PC-9 (cell line): ENCODE measurements around the gene JPH4. TPM values are rescaled to one million over a fixed set of nuclear protein-coding genes. Genes with fewer than 3 reads are reported as not detected.

Source experiments
- BruUV-seq: library from RNA; stranded (reverse); fragments of 400-500 nt; replicated peaks from 2 replicates; lab custom pipeline; 2021; lab: Mats Ljungman, UMichigan
- CTCF ChIA-PET: fragments of 300-600 bp; sonication (Branson Sonifier 250); formaldehyde crosslinking; loops from one replicate; lab custom pipeline; 2022; ENCODE audit warnings: antibody characterized with exemption; lab: Charles Lee
- POLR2A ChIA-PET: fragments of 300-600 bp; sonication (Branson Sonifier 250); formaldehyde crosslinking; loops from one replicate; lab custom pipeline; 2022; ENCODE audit warnings: antibody characterized with exemption; ENCODE audit not compliant: unreplicated experiment; lab: Charles Lee
- DNase-seq, 2 experiments: peaks; one replicate each; pipeline versions ENCODE4 v3.0.0 to v3.0.0-alpha.2; 2015 to 2022; ENCODE audit warnings: mixed read lengths in 1 of 2
- H2AFZ ChIP-seq: fragments of 200-600 bp; sonication (generic); 2 replicates; pipeline ENCODE4 v1.8.1; 2017; ENCODE audit warnings: antibody characterized with exemption
- H3F3A ChIP-seq: fragments of 200-600 bp; sonication (generic); 2 replicates; pipeline ENCODE4 v1.8.1; 2017; ENCODE audit warnings: antibody characterized with exemption, mild to moderate bottlenecking, low read depth; ENCODE audit not compliant: insufficient read depth
- H3K27ac ChIP-seq: fragments of 200-600 bp; sonication (generic); 2 replicates; pipeline ENCODE4 v1.6.1; 2016; ENCODE audit warnings: mixed run types
- H3K27me3 ChIP-seq: fragments of 200-600 bp; sonication (generic); 2 replicates; pipeline ENCODE4 v1.6.1; 2016; ENCODE audit warnings: low read depth, mixed run types; ENCODE audit not compliant: insufficient read depth
- H3K36me3 ChIP-seq: fragments of 200-600 bp; sonication (generic); 2 replicates; pipeline ENCODE4 v1.6.1; 2016; ENCODE audit warnings: low read depth, mixed run types
- H3K4me1 ChIP-seq: fragments of 200-600 bp; sonication (generic); replicated peaks from 2 replicates; pipeline ENCODE4 v1.6.1; 2016; ENCODE audit warnings: mixed run types; ENCODE audit not compliant: insufficient read depth
- H3K4me2 ChIP-seq: fragments of 200-600 bp; sonication (generic); 2 replicates; pipeline ENCODE4 v1.6.1; 2017; ENCODE audit warnings: mixed run types
- H3K4me3 ChIP-seq: fragments of 200-600 bp; sonication (generic); 2 replicates; pipeline ENCODE4 v1.6.1; 2016; ENCODE audit warnings: mixed run types
- H3K79me2 ChIP-seq: fragments of 200-600 bp; sonication (generic); 2 replicates; pipeline ENCODE4 v1.6.1; 2017; ENCODE audit warnings: low read depth, mixed run types
- H3K9me2 ChIP-seq: fragments of 200-600 bp; sonication (generic); 2 replicates; pipeline ENCODE4 v1.8.1; 2017; ENCODE audit warnings: mild to moderate bottlenecking; ENCODE audit not compliant: insufficient read depth
- H3K9me3 ChIP-seq: fragments of 200-600 bp; sonication (generic); 2 replicates; pipeline ENCODE4 v1.8.1; 2016; ENCODE audit warnings: low read depth; ENCODE audit not compliant: insufficient read depth
- H4K20me1 ChIP-seq: fragments of 200-600 bp; sonication (generic); 2 replicates; pipeline ENCODE4 v1.8.1; 2017; ENCODE audit not compliant: insufficient read depth
- EZH2 ChIP-seq: fragments of 200-600 bp; sonication (generic); IDR thresholded peaks from 2 replicates; pipeline ENCODE4 v1.8.0; 2017; ENCODE audit warnings: antibody characterized with exemption, low read depth
- intact Hi-C: fragments of 100-400 bp; cut with micrococcal nuclease; formaldehyde crosslinking; loops from one replicate; pipeline ENCODE4 v1.10.0; 2022; ENCODE audit not compliant: unreplicated experiment
- total RNA-seq: library from RNA; stranded (reverse); gene quantifications from 2 replicates; pipeline ENCODE4 v1.2.3, GENCODE V29; 2021
- TF ChIP-seq, protein P1 (sequence below): fragments of 200-600 bp; sonication (generic); conservative IDR thresholded peaks from 2 replicates; pipeline ENCODE4 v1.6.1; 2017; ENCODE audit warnings: mixed run types, antibody characterized with exemption, mild to moderate bottlenecking, moderate library complexity

JPH4 gene
- total RNA-seq, 1 experiment from 2014 or later = not detected

DNA sequence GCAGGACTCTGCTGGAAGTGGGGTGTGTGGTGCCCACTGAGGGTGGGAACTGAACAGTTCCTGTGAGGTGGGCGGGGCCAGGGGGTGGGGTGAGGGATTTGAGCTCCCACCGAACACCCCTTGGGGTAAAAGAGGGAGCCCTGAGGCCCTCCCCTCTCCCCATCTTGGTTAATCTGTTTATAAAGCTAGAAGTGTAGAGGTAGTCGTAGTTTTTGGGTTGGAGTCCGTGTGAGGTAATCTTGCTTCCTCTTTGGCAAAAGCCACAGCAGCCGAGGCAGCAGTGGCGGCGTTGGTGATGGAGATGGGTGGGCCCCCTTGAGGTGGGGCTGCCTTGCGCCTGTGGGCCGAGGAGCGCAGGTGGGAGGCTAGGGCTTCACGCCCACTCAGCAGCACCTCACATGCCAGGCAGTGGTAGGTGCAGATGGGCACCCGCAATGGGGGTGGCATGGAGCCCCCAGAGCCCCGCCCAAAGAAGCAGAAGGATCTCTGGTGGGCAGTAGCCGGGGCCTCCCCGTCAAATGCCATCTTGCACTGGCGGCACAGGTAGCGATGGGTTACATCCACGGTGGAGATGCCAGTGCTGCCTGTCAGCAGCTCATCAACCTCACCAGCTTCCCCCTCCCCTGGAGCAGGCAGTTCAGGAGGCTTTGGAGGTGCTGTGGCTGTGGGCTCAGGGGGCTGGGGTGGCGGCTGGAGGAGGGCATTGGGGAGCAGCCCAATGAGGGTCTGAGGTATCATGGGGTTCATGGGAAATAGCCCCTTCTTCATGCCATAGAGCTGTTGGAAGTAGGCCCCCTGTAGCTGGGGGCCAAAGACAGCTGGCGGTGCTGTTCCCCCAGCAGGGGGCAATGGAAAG is 56.6 kb downstream of the JPH4 start:
- POLR2A ChIA-PET = no interaction called here
- Histone ChIP-seq H3F3A (no peaks in the 10 kb centered on the region), H3K4me3 (no peak overlapping the region)

DNA sequence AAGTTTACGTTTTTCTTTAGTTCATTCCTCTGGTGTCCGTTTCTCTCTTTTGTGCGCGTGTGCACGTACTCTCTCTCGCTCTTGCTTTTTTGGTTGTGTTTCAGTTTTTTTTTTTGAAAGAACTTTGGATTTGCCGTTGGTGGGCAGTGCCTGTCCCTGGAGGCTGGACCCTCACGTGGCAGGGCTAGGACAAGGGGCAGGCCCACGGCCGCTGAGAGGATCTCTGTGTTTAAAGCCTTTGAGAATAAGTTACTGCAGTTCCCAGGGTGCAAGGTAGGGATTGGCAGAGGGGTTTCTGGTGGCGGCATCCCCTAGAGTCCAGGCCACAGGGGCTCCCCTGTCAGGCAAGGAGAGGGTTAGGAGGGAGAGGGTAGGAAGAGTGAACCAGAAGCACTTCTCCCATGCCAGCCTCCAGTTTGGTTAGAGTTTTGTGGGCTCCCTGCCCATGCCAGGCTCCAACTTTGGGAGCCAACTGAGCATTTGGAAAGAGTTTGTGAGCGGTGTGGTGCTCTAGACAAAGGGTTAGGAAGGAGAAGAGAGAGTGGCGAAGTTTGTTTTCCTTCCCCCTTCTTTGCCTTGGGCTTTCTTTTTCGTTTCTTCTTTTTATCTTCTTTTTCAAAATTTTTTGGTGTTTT is 57.6 kb downstream of the JPH4 start:
- no peak for TF ChIP-seq EZH2
- TF ChIP-seq, protein P1, sequence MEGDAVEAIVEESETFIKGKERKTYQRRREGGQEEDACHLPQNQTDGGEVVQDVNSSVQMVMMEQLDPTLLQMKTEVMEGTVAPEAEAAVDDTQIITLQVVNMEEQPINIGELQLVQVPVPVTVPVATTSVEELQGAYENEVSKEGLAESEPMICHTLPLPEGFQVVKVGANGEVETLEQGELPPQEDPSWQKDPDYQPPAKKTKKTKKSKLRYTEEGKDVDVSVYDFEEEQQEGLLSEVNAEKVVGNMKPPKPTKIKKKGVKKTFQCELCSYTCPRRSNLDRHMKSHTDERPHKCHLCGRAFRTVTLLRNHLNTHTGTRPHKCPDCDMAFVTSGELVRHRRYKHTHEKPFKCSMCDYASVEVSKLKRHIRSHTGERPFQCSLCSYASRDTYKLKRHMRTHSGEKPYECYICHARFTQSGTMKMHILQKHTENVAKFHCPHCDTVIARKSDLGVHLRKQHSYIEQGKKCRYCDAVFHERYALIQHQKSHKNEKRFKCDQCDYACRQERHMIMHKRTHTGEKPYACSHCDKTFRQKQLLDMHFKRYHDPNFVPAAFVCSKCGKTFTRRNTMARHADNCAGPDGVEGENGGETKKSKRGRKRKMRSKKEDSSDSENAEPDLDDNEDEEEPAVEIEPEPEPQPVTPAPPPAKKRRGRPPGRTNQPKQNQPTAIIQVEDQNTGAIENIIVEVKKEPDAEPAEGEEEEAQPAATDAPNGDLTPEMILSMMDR = no peak

More for the DNA sequence above, 56.6 kb downstream of the JPH4 start:
- Histone ChIP-seq H3K9me2 (no peaks in the 10 kb centered on the region), H3K36me3 (no peaks in the 10 kb centered on the region), H2AFZ (no peak overlapping the region), H4K20me1 (no peaks in the 10 kb centered on the region), H3K27me3 (no peaks in the 10 kb centered on the region), H3K4me1 (no peaks in the 10 kb centered on the region), H3K27ac (no peak overlapping the region), H3K79me2 (no peaks in the 10 kb centered on the region), H3K4me2 (no peak overlapping the region), H3K9me3 (no peaks in the 10 kb centered on the region)
- intact Hi-C loops = no loop called here
- CTCF ChIA-PET = interaction anchor here (0.5 kb wide), 1 partner anchor 37 kb away, joined by 5 read pairs; no protein-coding TSS in a partner anchor
- BruUV-seq = no TSS peak
- no peak for DNase-seq
- no peak for TF ChIP-seq EZH2
- TF ChIP-seq, protein P1 = no peak

DNA sequence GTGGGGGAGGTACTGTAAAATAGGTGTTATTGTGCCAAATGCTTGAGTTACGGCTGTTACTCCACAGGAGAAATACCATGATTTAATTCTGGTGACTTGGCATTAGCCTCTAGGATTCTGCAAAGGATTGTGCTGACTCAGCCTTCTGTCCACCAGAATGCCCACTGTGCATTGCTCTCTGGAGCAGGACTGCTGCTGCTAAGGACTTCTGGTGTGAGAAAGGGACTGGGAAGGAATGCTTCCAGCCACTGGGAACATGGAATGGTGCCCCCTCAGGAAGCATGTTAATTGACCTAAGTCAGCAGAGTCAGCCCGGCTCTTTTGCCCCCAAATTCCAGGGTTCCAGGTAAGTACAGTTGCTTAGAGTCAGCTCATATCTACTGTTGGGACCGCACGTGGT is 59.9 kb downstream of the JPH4 start:
- Histone ChIP-seq H3F3A (no peaks in the 10 kb centered on the region), H3K36me3 (no peaks in the 10 kb centered on the region), H3K4me1 (no peaks in the 10 kb centered on the region), H3K27ac (no peak overlapping the region), H3K9me2 (no peaks in the 10 kb centered on the region), H3K4me2 (no peak overlapping the region), H3K4me3 (no peak overlapping the region), H3K79me2 (no peaks in the 10 kb centered on the region), H3K27me3 (no peaks in the 10 kb centered on the region), H4K20me1 (no peaks in the 10 kb centered on the region), H3K9me3 (no peaks in the 10 kb centered on the region), H2AFZ (no peak overlapping the region)
- no TSS peak for BruUV-seq
- TF ChIP-seq, protein P1 = no peak
- TF ChIP-seq EZH2 = no peak
- ChIA-PET POLR2A (no interaction called here), CTCF (no interaction called here)
- DNase-seq = no peak
- intact Hi-C loops = no loop called here

More for the DNA sequence above, 57.6 kb downstream of the JPH4 start:
- H3K9me2 ChIP-seq = no peaks in the 10 kb centered on the region
- H3K27me3 ChIP-seq = no peaks in the 10 kb centered on the region
- H3F3A ChIP-seq = no peaks in the 10 kb centered on the region
- H3K36me3 ChIP-seq = no peaks in the 10 kb centered on the region
- CTCF ChIA-PET = no interaction called here
- H2AFZ ChIP-seq = no peak overlapping the region
- intact Hi-C loops = no loop called here
- no peak overlapping the region for H3K27ac ChIP-seq
- DNase-seq = no peak
- TSS peak; percentile 24 for BruUV-seq
- no peaks in the 10 kb centered on the region for H3K79me2 ChIP-seq
- no peak overlapping the region for H3K4me3 ChIP-seq
- no peaks in the 10 kb centered on the region for H3K9me3 ChIP-seq
- no peaks in the 10 kb centered on the region for H3K4me1 ChIP-seq
- POLR2A ChIA-PET = interaction anchor here (0.6 kb wide), 1 partner anchor 77 kb away, joined by 3 read pairs; no protein-coding TSS in a partner anchor
- H4K20me1 ChIP-seq = no peaks in the 10 kb centered on the region
- no peak overlapping the region for H3K4me2 ChIP-seq

Other genes with a start within 250 kb of the JPH4 start
- gene SLC22A17, start 225.9 kb downstream of the JPH4 start, total RNA-seq = not detected in 2 replicates
- gene EFS, start 213.6 kb downstream of the JPH4 start, total RNA-seq = not detected in 2 replicates
- not detected in 2 replicates for gene IL25, start 206.0 kb downstream of the JPH4 start, total RNA-seq
- gene CMTM5, start 201.7 kb downstream of the JPH4 start, total RNA-seq = not detected in 2 replicates
- not detected in 2 replicates for gene MYH6, start 170.5 kb downstream of the JPH4 start, total RNA-seq
- not detected in 2 replicates for gene MYH7, start 143.1 kb downstream of the JPH4 start, total RNA-seq
- gene NGDN, start 109.1 kb downstream of the JPH4 start, total RNA-seq = 23.1 and 27.6 TPM in 2 replicates
- gene ZFHX2, start 27.0 kb downstream of the JPH4 start, total RNA-seq = 3.7 and 5.3 TPM in 2 replicates
- gene THTPA, start 22.5 kb downstream of the JPH4 start, total RNA-seq = 3.4 and 4.1 TPM in 2 replicates
- 128 and 160 TPM in 2 replicates for gene AP1G2, start 11.0 kb downstream of the JPH4 start, total RNA-seq
- 0.55 and 1.3 TPM in 2 replicates for gene DHRS2, start 57.6 kb upstream of the JPH4 start, total RNA-seq